DMS53 treated with DMSO at 0.1 percent for 48 hours (cell line): ENCODE measurements around the gene LVRN.

ENCODE experiments used
- DNase-seq: peaks from one replicate; lab custom pipeline; 2025; ENCODE audit not compliant: unreplicated experiment; lab: John Stamatoyannopoulos, UW

LVRN gene

DNA sequence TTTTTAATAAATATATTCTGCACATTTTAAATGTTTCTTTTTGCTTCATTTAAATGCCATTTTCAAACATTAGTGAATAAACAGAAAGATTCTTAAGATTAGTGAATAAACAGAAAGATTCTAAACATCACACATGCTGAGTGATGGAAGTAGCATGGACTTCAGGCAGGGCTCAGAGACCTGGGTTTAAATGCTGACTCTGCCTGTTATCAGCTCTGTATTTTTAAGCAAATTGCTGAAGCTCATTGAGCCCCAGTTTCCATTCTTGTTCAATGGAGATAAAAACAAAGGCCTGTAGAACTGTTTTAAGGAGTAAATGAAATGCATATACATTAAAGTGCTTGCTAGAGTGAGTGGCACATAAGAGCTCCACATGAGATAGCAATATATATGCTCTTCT, 8.1 kb upstream of the LVRN start:
- no peak for DNase-seq

- no peak for DNase-seq
Observed at GRCh38 chr5:115956957-115957356, 5.3 kb upstream of the LVRN start.

DNA sequence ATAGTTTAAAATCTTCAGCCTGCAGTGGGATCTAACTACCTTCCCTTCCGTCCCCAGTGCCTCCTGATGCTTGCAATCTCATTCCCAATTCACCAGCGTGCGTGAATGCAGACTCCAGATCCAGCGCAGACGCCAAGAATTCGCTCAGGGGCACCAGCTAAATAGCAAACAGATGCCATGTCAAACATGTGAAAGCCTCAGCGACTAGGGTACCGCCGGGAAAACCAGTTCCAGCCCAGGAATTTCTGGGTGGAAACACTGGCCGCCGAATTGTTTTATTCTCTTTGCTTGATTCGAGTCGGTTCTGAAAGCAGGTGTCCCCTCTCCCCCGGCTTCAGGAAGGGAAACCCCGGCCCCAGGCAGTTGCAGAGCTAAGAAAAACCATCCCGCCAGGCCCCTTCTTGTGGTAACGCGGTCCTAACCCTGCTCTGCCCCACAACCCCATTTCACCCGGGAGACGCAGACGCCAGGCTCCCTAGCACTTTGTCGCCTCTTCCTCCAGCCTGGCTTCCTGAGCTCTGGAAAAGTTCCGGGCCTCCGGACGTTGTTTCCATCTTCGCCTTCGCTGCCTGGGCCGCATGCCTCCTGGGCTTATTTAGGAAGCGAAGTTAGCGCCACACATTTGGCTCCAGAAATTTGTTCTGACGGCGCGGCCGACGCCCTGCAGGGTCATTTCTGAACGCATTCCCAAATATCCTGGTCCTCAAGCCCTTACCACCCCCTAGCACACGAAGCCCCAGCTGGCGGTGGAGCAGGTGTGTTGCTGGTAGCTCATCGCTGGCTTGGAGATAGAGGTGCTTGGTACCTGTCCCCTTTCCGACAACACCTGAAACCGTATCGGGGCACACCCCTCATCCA, 665 bp upstream of the LVRN start:
- DNase-seq: no peak

DNA sequence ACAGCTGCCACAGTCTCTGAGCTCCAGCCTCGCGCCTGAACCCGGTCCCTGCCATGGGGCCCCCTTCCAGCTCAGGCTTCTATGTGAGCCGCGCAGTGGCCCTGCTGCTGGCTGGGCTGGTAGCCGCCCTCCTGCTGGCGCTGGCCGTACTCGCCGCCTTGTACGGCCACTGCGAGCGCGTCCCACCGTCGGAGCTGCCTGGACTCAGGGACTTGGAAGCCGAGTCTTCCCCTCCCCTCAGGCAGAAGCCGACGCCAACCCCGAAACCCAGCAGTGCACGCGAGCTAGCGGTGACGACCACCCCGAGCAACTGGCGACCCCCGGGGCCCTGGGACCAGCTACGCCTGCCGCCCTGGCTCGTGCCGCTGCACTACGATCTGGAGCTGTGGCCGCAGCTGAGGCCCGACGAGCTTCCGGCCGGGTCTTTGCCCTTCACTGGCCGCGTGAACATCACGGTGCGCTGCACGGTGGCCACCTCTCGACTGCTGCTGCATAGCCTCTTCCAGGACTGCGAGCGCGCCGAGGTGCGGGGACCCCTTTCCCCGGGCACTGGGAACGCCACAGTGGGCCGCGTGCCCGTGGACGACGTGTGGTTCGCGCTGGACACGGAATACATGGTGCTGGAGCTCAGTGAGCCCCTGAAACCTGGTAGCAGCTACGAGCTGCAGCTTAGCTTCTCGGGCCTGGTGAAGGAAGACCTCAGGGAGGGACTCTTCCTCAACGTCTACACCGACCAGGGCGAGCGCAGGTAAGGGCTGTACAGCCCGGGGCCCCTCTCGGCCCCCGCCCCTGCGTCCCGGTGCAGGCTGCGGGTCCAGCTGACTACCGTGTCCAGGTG, 509 bp downstream of the LVRN start:
- DNase-seq: peak; percentile 8

DNA sequence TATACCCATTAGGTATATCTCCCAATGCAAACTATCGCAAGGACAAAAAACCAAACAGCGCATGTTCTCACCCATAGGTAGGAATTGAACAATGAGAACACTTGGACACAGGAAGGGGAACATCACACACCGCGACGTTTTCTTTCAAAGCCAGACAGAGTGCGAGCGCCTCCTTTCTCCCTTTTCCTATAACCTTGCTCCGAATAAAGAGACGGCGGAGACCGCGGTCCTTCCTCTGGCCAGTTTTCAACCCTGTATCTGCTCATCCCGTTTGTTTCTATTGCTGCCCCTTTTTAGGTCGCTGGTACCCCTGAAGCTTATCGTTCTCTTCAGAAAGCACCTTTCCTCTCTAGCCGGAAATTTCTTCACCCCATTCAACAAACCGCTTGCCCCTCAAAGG, 1.3 kb downstream of the LVRN start:
- no peak for DNase-seq

DNA sequence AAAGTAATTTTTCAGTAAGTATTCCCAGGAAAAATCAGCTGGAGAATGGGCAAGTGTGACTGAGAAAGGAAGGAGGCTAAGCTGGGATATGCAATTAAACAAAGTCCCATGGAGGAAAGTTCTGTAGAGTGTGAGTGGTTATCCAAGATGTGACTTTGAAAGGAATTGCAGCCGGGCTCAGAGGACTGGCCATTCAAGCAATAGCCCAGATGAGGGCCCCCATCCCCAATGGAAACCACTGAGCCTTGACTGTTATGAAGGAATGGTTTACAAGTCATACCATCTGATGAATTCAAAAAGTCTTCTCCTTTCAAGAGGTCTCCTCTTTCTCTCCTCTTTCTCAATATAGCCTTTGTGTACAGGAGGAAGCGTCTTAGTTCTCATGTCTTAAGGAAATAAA, 6.5 kb downstream of the LVRN start:
- no peak for DNase-seq

DNA sequence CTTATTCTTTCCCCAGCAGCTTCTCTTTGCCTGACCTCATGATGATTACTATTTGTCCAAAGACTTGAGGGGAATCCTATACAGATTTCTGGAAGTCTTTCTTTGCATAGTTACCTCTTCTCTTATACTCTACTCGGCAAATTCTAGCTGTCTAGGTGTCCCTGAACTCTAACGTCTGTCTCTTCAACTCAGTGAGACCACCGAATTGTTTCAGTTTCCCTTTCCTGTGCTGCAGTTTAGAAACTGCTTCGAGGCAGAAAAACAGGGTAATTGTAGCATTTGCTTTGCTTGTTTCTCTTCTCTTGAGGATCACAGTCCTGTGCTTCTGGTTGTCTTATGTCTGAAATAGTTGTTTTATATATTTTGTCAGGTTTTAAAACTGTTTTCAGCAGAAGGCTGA, 14.8 kb downstream of the LVRN start:
- DNase-seq: no peak

- DNase-seq: no peak
Observed at GRCh38 chr5:115977988-115978387, 15.7 kb downstream of the LVRN start.

- DNase-seq: no peak
Observed at GRCh38 chr5:115978779-115979178, 16.5 kb downstream of the LVRN start.

- no peak for DNase-seq
Observed at GRCh38 chr5:115979201-115980041, 17.1 kb downstream of the LVRN start.

DNA sequence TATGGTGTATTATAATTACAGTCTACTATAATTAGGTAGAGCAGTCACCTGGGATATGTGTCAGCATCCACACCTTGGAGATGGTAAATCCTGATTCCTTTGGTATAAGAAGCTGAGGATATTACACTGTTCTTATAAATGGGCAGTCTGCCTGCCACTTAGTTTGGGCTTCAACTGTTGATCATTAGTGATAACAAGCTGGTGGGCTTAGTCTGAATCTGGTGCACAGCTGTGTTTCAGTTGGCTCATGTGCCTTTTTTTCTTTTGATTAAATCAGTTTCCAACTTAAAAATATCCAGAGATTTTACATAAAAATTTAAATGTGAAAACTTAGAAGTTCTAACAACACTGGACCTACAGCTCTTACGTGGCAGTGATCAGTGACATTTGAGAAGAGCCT, 21.2 kb downstream of the LVRN start:
- no peak for DNase-seq

DNA sequence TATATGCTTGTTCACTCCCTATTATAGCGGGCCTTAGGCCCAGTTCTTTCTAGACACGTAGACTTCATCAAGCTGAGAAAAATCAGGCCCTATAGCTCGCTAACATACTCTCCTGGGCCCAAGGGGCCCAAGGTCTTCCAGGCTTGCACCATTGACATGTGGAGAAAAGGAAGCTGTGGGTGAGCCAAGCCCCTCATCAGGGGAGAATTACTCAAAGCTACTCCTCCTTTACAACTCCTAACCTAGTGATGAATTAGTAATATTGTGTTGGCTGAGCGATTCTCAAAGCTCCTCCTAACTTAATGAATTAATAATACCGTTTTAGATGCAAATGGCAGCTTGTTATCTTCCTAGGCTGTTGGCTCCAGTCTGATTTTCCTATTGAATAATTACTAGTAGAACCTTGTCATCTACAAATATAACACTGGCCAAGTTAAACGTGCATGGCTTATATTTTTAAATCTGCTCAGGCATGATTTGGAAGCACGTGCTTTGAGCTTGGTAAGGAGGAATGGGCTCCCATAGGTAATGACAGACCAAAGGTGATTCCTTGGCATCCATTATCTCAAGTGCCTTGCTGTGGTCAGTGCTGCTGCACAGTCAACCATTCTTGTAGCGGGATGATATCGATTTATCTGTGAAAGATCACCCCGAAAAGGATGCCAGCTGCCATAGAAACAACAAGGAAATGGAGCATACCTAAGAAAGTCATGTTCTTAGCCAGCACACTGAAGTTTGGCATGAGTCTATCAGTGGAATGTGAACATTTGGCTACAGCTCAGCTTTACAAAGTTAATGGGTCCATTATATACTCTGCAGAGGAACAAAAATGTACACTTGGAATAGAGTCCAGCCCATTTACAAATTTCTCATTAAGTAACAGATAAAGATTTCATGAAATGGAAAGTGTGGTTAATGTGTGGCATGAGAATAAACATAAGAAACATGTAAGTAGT, 23.8 kb downstream of the LVRN start:
- DNase-seq: no peak

- no peak for DNase-seq
Observed at GRCh38 chr5:115988002-115988401, 25.7 kb downstream of the LVRN start.

DNA sequence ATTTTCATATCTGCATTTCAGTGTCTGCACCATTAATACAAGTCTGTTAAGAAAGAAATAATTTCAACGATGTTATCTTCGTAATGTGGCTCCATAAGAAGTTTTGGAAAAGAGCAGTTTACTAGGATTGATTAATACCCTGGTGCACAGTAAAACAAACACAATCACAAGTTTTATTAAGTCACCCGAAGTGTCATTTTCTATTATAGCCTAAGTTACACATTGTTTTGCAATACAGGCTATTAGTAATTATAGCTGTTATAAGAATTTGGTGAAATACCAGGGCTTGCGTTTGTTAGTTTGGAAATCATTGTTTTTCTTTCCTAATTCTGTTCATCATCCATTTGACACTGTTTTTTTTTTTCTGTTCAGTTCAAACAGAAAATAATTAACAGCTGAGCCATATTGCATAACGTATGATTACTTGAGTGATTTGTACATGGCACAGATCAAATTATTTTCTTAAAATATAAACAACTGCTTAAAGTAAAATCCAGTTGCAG, 30.6 kb downstream of the LVRN start:
- no peak for DNase-seq

- no peak for DNase-seq
Observed at GRCh38 chr5:115995351-115995750, 33.1 kb downstream of the LVRN start.

- DNase-seq: no peak
Observed at GRCh38 chr5:116002116-116002906, 40.0 kb downstream of the LVRN start.

DNA sequence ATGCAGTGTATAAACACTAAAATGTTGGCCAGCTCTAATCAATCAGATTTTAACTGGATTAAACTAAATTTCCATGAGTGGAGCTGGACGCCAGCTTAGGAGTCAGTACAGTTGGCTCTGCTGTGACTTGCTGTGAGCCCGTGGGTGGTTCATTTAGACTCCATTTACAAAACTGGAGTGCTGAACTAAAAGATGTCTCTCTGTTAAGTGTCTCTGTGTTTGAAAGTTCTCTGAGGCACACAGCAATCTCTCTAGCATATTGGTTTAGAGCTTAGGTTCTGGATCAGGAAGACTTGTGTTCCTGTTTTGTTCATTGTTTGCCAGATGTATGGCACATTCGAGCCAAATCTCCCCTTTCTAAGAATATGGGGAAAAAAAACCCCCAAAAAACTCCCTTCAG, 42.0 kb downstream of the LVRN start:
- DNase-seq: no peak

DNA sequence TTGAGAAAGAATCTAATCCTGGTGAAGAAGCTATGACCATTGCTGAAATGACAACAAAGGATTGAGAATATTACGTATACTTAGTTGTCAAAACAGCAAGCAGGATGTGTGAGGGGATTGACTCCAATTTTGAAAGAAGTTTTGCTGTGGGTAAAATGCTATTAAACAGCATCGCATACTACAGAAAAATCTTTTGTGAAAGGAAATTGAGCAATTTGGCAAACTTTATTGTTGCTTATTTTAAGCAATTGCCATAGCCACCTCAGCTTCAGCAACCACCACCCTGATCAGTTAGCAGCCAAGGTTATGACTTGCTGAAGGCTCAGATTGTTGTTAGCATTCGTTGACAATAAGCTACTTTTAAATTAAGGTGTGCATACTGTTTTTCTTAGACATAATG, 47.5 kb downstream of the LVRN start:
- DNase-seq: no peak

DNA sequence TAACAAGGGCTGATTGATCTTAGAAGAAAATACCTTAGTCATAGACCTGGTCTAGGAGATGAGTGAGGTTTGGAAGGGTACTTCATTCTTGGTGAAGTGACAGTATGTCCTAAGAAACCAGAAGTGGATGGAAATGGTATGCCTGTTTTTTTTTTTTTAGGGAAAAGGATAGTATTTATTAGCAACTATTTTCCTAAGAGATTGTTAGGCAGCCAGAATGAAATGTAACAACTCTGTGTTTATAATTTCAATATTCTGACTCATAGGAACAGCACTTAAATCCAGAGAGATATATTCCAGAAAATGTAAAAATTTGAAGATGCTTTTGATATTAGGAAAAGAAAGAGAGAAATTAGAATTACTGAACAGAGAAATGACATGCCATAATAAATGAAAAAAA, 48.8 kb downstream of the LVRN start:
- DNase-seq: no peak
